Measurements from ENCODE around the gene ADGRG2. TPM values are rescaled to one million over a fixed set of nuclear protein-coding genes. Genes with fewer than 3 reads are reported as not detected.

The ADGRG2 gene
- total RNA-seq, 2 donors from 2014 or later, result 5.2 to 6.0 TPM

- Histone ChIP-seq H3K27ac (no peak overlapping the region), H3K4me1 (replicated peaks) (no peaks in the 10 kb centered on the region), H3K9me3 (no peaks in the 10 kb centered on the region), H3K27me3 (replicated peaks; ENCODE audit: insufficient read depth) (no peaks in the 10 kb centered on the region), H3K4me3 (no peak overlapping the region), H3K36me3 (no peaks in the 10 kb centered on the region)
- WGBS, result 19% methylated on average over 2 of the region's 2 CpGs
- intact Hi-C loops (cut with DNase I), result no loop called here
- TF ChIP-seq POLR2AphosphoS5 (IDR thresholded peaks at IDR 0.05) (no peak), POLR2A (IDR thresholded peaks at IDR 0.05) (no peak)
- TF ChIP-seq, protein P1, sequence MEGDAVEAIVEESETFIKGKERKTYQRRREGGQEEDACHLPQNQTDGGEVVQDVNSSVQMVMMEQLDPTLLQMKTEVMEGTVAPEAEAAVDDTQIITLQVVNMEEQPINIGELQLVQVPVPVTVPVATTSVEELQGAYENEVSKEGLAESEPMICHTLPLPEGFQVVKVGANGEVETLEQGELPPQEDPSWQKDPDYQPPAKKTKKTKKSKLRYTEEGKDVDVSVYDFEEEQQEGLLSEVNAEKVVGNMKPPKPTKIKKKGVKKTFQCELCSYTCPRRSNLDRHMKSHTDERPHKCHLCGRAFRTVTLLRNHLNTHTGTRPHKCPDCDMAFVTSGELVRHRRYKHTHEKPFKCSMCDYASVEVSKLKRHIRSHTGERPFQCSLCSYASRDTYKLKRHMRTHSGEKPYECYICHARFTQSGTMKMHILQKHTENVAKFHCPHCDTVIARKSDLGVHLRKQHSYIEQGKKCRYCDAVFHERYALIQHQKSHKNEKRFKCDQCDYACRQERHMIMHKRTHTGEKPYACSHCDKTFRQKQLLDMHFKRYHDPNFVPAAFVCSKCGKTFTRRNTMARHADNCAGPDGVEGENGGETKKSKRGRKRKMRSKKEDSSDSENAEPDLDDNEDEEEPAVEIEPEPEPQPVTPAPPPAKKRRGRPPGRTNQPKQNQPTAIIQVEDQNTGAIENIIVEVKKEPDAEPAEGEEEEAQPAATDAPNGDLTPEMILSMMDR (IDR thresholded peaks at IDR 0.05), result no peak
- no peak for DNase-seq (ENCODE audit: low spot score)
Measured at GRCh38 chrX:18971506-18971905, 150.8 kb downstream of the ADGRG2 start.

GRCh38 chrX:18970465-18970864, 151.8 kb downstream of the ADGRG2 start:
- intact Hi-C loops (cut with DNase I), result no loop called here

GRCh38 chrX:18966624-18967023, 155.6 kb downstream of the ADGRG2 start:
- H3K4me1 ChIP-seq (replicated peaks), result no peaks in the 10 kb centered on the region
- WGBS, result 91% methylated on average over 5 of the region's 5 CpGs
- H3K4me3 ChIP-seq, result no peak overlapping the region
- no peak overlapping the region for H3K27ac ChIP-seq
- no peak for DNase-seq (ENCODE audit: low spot score)
- intact Hi-C loops (cut with DNase I), result no loop called here
- TF ChIP-seq POLR2A (IDR thresholded peaks at IDR 0.05) (no peak), POLR2AphosphoS5 (IDR thresholded peaks at IDR 0.05) (no peak)
- TF ChIP-seq, protein P1 (IDR thresholded peaks at IDR 0.05), result no peak
- no peaks in the 10 kb centered on the region for H3K9me3 ChIP-seq
- H3K36me3 ChIP-seq, result no peaks in the 10 kb centered on the region
- no peaks in the 10 kb centered on the region for H3K27me3 ChIP-seq (replicated peaks; ENCODE audit: insufficient read depth)

More at GRCh38 chrX:18970465-18970864, 151.8 kb downstream of the ADGRG2 start:
- Histone ChIP-seq H3K4me1 (replicated peaks) (no peaks in the 10 kb centered on the region), H3K9me3 (no peaks in the 10 kb centered on the region), H3K36me3 (no peaks in the 10 kb centered on the region), H3K4me3 (no peak overlapping the region), H3K27ac (no peak overlapping the region), H3K27me3 (replicated peaks; ENCODE audit: insufficient read depth) (no peaks in the 10 kb centered on the region)
- TF ChIP-seq POLR2A (IDR thresholded peaks at IDR 0.05), result no peak
- no peak for TF ChIP-seq POLR2AphosphoS5 (IDR thresholded peaks at IDR 0.05)
- TF ChIP-seq, protein P1 (IDR thresholded peaks at IDR 0.05), result no peak
- no peak for DNase-seq (ENCODE audit: low spot score)

DNA sequence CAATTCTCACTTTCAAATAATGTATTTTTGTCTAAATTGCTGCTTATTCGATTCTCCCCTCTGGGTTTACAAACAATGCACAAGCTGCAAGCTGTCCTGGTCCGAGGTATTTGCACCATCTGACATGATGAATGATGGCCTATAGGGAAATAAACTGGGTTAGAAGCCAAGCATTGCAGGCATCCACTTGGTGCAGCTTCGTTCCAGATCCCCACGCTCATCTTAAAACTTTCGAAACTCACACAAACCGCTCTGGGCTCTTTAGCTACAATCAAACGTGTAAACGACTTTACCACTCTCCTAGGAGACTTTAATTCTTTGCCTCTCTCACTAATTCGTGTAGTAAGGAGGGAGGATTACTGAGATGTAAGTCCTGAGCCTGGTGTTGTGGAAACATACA, 157.4 kb downstream of the ADGRG2 start:
- no peak for TF ChIP-seq POLR2A (IDR thresholded peaks at IDR 0.05)
- TF ChIP-seq, protein P1 (IDR thresholded peaks at IDR 0.05), result no peak
- intact Hi-C loops (cut with DNase I), result no loop called here
- WGBS, result 56% methylated on average over 8 of the region's 9 CpGs

GRCh38 chrX:18964026-18964425, 158.2 kb downstream of the ADGRG2 start:
- H3K4me1 ChIP-seq (replicated peaks), result no peaks in the 10 kb centered on the region
- no peaks in the 10 kb centered on the region for H3K27me3 ChIP-seq (replicated peaks; ENCODE audit: insufficient read depth)
- WGBS, result 60% methylated on average over 4 of the region's 4 CpGs
- no peaks in the 10 kb centered on the region for H3K36me3 ChIP-seq
- TF ChIP-seq, protein P1 (IDR thresholded peaks at IDR 0.05), result no peak
- TF ChIP-seq POLR2AphosphoS5 (IDR thresholded peaks at IDR 0.05) (no peak), POLR2A (IDR thresholded peaks at IDR 0.05) (no peak)
- intact Hi-C loops (cut with DNase I), result no loop called here
- no peak for DNase-seq (ENCODE audit: low spot score)
- H3K9me3 ChIP-seq, result no peaks in the 10 kb centered on the region
- no peak overlapping the region for H3K27ac ChIP-seq
- H3K4me3 ChIP-seq, result no peak overlapping the region

More for the DNA sequence above, 157.4 kb downstream of the ADGRG2 start:
- no peaks in the 10 kb centered on the region for H3K4me1 ChIP-seq (replicated peaks)
- H3K9me3 ChIP-seq, result no peaks in the 10 kb centered on the region
- no peak overlapping the region for H3K27ac ChIP-seq
- H3K4me3 ChIP-seq, result no peak overlapping the region
- DNase-seq (ENCODE audit: low spot score), result no peak
- H3K36me3 ChIP-seq, result no peaks in the 10 kb centered on the region
- no peaks in the 10 kb centered on the region for H3K27me3 ChIP-seq (replicated peaks; ENCODE audit: insufficient read depth)
